HG03521 (cell line): Measurements from ENCODE around the gene CTR9.

Experiments used
- ATAC-seq: cut with Tn5 transposase; IDR thresholded peaks from one replicate; pipeline ENCODE4 v1.9.1; 2021; ENCODE audit warnings: mild to moderate bottlenecking, moderate library complexity; ENCODE audit not compliant: unreplicated experiment

Gene CTR9

GRCh38 chr11:10779086-10779485, 28.0 kb downstream of the CTR9 start:
- ATAC-seq = no peak

GRCh38 chr11:10780040-10780439, 29.0 kb downstream of the CTR9 start:
- no peak for ATAC-seq

GRCh38 chr11:10784232-10785145, 33.4 kb downstream of the CTR9 start:
- ATAC-seq = no peak

- no peak for ATAC-seq
Observed at GRCh38 chr11:10785146-10785474, 34.1 kb downstream of the CTR9 start.

GRCh38 chr11:10786451-10786850, 35.4 kb downstream of the CTR9 start:
- no peak for ATAC-seq

- peak; percentile 93 for ATAC-seq
Observed at GRCh38 chr11:10792385-10793068, 41.5 kb downstream of the CTR9 start.

GRCh38 chr11:10793470-10794255, 42.6 kb downstream of the CTR9 start:
- ATAC-seq = no peak

GRCh38 chr11:10796191-10796590, 45.1 kb downstream of the CTR9 start:
- ATAC-seq = no peak

GRCh38 chr11:10797001-10797400, 46.0 kb downstream of the CTR9 start:
- no peak for ATAC-seq

- ATAC-seq = no peak
Observed at GRCh38 chr11:10797531-10797930, 46.5 kb downstream of the CTR9 start.

GRCh38 chr11:10798330-10798928, 47.4 kb downstream of the CTR9 start:
- ATAC-seq = no peak

- ATAC-seq = no peak
Observed at GRCh38 chr11:10800292-10800691, 49.2 kb downstream of the CTR9 start.

GRCh38 chr11:10803676-10804075, 52.6 kb downstream of the CTR9 start:
- no peak for ATAC-seq

GRCh38 chr11:10805741-10806140, 54.7 kb downstream of the CTR9 start:
- ATAC-seq = no peak

GRCh38 chr11:10806206-10806605, 55.2 kb downstream of the CTR9 start:
- ATAC-seq = no peak

- ATAC-seq = peak; percentile 4
Observed at GRCh38 chr11:10807493-10808234, 56.6 kb downstream of the CTR9 start.

- peak; percentile 15 for ATAC-seq
Observed at GRCh38 chr11:10808235-10808552, 57.1 kb downstream of the CTR9 start.

GRCh38 chr11:10808553-10809372, 57.7 kb downstream of the CTR9 start, which contains the start of gene EIF4G2:
TSS of gene EIF4G2 (minus strand) at chr11:10808926.
- ATAC-seq = peak; percentile 89

- peak; percentile 21 for ATAC-seq
Observed at GRCh38 chr11:10809373-10810160, 58.5 kb downstream of the CTR9 start.
